Stimulated activated CD4-positive, alpha-beta T cell treated with anti-CD3 and anti-CD28 coated beads, Interleukin-15, amount 100 ng/mL, for 1 hour (primary cell): Measurements from ENCODE around the gene EID3.
"Not testable (repeated sequence)": the region's sequence is repeated elsewhere in the genome, so short reads cannot be mapped to it uniquely, and the experiment has no call there.

Experiments
- DNase-seq, 2 donors: peaks; one replicate each; pipeline ENCODE4 v3.0.0-alpha.2; 2020; ENCODE audit warnings: low read depth in 1 of 2, low spot score in 1 of 2

Gene EID3

GRCh38 chr12:104303538-104304151, at the start of gene EID3:
Gene EID3 (plus strand): TSS chr12:104303739. CDS start chr12:104303935, 196 bp downstream.
- peak; percentile 85 to 86 for DNase-seq

DNA sequence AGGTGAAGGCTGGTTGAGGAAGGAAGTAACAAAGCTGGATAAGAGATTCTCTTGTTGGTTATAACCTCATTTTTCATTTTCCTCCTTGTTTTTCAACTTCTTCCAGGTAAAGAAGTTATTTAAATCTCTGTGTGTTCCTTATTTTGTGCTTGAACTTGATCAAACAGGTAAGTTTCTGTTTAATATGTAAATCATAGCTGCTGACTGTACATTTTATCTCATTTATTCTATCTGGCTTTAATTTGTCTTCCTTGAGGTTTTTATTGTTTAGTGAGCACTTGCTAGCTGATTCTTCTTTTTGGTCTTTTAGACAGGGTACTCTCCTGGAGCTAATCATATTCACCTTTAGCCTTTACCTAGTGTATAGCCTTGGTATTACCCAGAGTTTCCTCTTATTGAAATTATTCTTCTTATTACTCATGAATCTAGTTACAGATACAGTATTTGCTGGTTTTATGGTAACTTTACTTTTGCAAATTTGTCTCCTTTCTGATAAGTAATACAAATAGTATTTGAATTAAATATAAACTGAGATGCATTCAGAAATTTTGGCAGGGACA, 45.5 kb upstream of the EID3 start:
- DNase-seq = no peak

- DNase-seq = no peak
Measured at GRCh38 chr12:104258476-104259067, 45.0 kb upstream of the EID3 start.

DNA sequence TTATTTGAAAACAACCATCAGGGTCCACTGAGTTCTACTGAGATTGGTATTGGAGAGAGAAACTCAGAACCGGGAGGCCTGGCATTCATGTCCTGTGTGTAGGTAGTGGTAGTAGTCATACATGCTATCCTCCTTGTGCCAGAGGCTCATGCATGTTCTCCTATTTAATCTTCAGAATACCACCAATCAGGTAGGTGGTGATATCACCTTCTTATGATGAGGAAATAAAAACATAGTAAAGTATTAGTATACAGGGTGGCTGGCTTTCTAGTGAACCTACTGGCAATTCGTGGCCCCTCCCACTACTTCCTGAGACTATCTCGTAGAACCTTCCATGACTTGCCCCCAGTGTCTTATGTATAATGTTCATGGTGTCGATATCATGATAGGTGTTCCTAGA, 40.5 kb upstream of the EID3 start:
- DNase-seq = no peak

DNA sequence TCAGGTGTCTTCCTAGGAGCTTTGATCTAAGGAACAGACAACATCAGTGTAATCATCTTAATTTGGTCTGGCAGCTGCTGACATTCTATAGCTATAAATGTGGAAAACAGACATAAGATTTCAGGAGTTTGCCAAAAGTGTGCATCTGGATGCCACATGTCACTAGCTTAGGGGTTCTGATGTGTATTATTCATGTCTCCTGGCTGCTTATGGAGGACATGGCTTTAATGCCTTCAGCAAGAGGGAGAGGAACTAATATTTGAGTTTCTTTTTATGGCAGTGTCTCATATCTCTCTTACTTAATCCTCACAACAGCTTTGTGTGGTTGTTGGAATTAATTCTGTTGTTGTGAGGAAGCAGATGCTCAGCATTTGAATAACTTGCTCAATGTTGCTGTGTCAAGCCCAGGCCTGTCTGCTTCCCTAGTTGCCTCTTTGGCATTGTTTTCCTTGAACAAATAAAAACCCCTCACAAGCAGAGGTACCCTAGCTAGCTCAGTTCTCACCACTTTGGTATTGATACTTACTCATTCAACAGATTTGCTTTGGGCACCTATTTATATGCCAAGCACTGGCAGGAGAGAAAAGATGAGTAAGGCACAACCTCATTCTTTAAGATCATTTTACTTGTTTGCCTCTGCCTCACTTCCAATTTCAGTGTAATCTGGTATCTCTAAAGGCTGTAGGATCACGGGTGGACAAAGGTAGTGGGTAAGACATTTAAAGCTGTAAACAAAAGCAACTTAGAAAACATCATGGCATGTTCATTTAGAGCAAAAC, 39.8 kb upstream of the EID3 start:
- no peak for DNase-seq

DNA sequence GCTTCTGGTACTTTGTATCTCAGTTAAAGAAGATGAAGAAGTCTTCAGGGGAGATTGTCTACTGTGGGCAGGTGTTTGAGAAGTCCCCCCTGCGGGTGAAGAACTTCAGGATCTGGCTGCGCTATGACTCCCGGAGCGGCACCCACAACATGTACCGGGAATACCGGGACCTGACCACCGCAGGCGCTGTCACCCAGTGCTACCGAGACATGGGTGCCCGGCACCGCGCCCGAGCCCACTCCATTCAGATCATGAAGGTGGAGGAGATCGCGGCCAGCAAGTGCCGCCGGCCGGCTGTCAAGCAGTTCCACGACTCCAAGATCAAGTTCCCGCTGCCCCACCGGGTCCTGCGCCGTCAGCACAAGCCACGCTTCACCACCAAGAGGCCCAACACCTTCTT, 38.1 kb upstream of the EID3 start:
- not testable (repeated sequence) for DNase-seq

DNA sequence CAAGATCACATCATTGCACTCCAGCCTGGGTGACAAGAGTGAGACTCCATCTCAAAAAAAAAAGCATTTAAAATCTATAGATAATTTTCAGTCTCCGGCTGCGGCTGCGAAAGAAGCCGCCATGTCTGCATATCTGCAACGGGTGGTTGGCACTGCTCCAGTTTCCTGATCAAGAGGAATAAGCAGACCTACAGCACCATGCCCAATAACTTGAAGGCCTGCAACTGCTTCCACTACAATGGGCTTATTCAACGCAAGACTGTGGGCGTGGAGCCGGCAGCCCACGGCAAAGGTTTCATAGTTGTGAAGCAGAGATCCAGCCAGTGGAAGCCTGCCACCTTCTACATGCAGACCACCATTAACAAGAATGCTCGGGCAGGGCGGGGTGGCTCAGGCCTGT, 30.6 kb upstream of the EID3 start:
- DNase-seq = no peak

DNA sequence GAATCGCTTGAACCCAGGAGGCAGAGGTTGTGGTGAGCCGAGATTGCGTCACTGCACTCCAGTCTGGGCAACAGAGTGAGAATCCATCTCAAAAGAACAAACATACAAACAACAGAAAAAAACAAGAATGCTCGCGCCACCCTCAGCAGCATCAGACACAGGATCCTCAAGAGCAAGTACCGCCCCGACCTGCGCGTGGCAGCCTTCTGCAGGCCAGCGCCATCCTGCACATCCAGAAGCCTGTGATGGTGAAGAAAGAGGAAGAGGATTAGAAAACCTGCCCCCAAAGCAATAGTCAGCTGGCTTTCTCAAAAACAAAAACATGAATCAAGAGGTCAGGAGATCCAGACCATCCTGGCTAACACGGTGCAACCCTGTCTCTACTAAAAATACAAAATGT, 30.0 kb upstream of the EID3 start:
- no peak for DNase-seq

DNA sequence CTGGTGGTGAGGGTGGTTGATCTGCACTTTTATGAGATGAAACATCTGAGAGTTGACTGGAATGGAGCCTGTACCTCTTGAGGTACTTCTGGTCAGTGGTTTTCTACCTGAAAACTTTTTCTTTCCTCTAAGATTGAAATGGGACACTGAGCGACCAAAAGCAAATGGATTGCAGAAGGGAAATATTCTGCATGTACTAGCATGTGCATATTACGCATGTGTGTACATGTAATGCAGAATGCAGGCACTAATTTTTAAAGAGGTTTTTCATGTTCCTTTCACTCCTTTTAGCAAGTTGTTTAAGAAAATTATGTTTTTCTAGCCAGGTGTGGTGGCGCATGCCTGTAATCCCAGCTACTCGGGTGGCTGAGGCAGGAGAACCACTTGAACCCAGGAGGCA, 28.7 kb upstream of the EID3 start:
- DNase-seq = no peak

GRCh38 chr12:104275689-104276088, 27.9 kb upstream of the EID3 start:
- no peak for DNase-seq

- DNase-seq = no peak
Measured at GRCh38 chr12:104276273-104277131, 27.0 kb upstream of the EID3 start.

- DNase-seq = no peak
Measured at GRCh38 chr12:104279164-104279563, 24.4 kb upstream of the EID3 start.

GRCh38 chr12:104280111-104280510, 23.4 kb upstream of the EID3 start:
- DNase-seq = no peak

GRCh38 chr12:104280717-104281458, 22.7 kb upstream of the EID3 start:
- no peak for DNase-seq

DNA sequence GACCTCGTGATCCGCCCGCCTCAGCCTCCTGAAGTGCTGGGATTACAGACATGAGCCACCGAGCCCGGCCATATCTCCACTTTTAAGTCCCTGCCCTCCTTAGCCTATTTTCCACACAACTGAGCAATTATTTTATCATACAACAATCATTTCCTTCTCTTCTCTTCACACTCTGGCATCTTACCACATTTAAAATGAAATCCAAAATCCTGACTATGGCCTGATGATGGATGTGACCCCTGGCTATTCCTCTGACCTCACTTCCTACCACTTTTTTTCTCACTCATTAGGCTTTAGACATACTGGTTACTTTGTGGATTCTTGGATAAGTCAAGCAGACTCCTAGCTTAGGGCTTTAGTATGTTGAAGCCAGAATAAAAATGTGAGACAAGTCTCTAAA, 21.9 kb upstream of the EID3 start:
- DNase-seq = no peak

DNA sequence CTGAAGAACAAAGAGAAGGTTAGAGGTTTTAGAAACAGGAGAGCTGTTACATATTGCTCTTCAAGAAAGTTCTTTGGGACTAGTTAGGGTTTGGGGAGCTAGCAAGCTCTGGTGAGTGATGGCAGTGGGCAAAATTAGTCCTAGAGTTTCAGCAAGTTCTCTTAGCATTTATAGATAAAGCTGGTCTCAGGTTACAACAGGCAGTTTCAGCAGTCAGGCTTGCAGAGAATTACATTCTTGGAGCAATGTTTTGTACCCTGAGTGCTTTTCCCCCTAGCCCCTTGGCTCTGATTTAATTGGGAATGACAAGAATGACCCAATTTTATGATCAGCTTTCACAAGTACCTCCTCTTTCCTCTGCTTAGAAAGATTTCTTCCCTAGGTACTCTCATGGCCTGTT, 21.4 kb upstream of the EID3 start:
- no peak for DNase-seq

GRCh38 chr12:104285740-104286515, 17.6 kb upstream of the EID3 start:
- DNase-seq = no peak

DNA sequence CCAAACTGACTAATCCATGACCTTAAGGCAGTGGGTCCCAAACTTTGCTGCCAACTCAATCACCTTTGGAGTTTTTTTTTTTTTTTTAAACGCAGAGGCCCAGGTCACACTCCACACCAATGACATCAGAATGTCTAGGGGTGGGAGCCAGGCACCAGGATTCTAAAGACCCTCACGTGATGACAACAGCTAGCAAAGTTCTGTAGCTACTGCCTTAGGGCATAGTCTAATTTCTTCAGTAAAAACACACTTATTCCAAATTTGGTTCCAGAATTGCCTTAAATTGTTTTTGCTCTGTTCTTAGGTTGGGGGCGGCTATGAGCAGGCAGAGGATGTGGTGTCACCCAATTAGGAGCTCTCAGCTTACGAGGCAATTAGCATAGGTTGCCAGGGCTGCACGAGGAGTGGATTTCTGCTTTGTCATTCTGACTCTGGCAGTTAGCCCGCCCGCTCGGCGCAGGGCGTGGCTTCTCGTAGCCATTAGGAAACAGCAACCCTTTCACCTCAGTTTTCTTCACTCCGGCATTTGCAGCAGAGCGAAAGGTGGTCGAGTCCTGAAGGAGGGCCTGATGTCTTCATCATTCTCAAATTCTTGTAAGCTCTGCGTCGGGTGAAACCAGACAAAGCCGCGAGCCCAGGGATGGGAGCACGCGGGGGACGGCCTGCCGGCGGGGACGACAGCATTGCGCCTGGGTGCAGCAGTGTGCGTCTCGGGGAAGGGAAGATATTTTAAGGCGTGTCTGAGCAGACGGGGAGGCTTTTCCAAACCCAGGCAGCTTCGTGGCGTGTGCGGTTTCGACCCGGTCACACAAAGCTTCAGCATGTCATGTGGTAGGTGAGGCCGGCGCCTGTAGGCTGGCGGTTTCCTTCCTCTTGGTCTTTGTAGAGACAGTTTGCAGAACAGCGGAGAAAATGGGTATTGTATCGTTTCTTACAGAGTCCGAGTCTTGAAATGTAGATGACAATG, 16.7 kb upstream of the EID3 start:
- DNase-seq = peak; percentile 65 to 79
